Kidney (tissue), 14 donors: ENCODE measurements around the gene CYP19A1. TPM values are rescaled to one million over a fixed set of nuclear protein-coding genes. Genes with fewer than 3 reads are reported as not detected.

Experiments used
- DNase-seq, 5 donors: peaks; one replicate each; pipeline ENCODE4 v3.0.0-alpha.2; 2013 to 2020
- FAIRE-seq: peaks from 2 replicates; lab custom pipeline; 2012; peaks lifted over from hg19 to GRCh38; lab: Jason Lieb, UNC
- H3K27ac ChIP-seq, 2 donors: one replicate each; pipeline ENCODE4 v1.7.0; 2013; ENCODE audit warnings: low read depth in 2 of 2, low read length in 2 of 2, inconsistent platforms in 1 of 2
- H3K27me3 ChIP-seq: one replicate; pipeline ENCODE4 v1.7.1; 2013; ENCODE audit warnings: low read length, inconsistent platforms; ENCODE audit not compliant: control insufficient read depth, insufficient read depth
- H3K36me3 ChIP-seq, 3 donors: one replicate each; pipeline versions ENCODE4 v1.7.0 to v1.7.1; 2013; ENCODE audit warnings: low read length in 3 of 3, control low read depth in 1 of 3, inconsistent platforms in 1 of 3; ENCODE audit not compliant: insufficient read depth in 3 of 3, control insufficient read depth in 2 of 3
- H3K4me1 ChIP-seq, 3 donors: one replicate each; pipeline versions ENCODE4 v1.7.0 to v1.7.1; 2013; ENCODE audit warnings: low read length in 3 of 3, inconsistent platforms in 1 of 3, low read depth in 1 of 3; ENCODE audit not compliant: control insufficient read depth in 2 of 3, insufficient read depth in 2 of 3
- H3K4me3 ChIP-seq, 3 donors: one replicate each; pipeline versions ENCODE4 v1.7.0 to v1.8.1; 2013; ENCODE audit warnings: low read length in 3 of 3, control low read depth in 1 of 3, inconsistent platforms in 1 of 3
- H3K9ac ChIP-seq, 3 donors: one replicate each; pipeline versions ENCODE4 v1.7.0 to v1.7.1; 2013; ENCODE audit warnings: low read length in 3 of 3, control low read depth in 1 of 3, inconsistent platforms in 1 of 3
- H3K9me3 ChIP-seq, 3 donors: one replicate each; pipeline versions ENCODE4 v1.7.0 to v1.7.1; 2013; ENCODE audit warnings: low read length in 3 of 3, control low read depth in 1 of 3, inconsistent platforms in 1 of 3; ENCODE audit not compliant: control insufficient read depth in 2 of 3, insufficient read depth in 1 of 3
- intact Hi-C: fragments of 100-400 bp; cut with DNase I; formaldehyde crosslinking; loops from one replicate; pipeline ENCODE4 v1.11.1; 2022
- polyA plus RNA-seq: library from polyadenylated mRNA; stranded (reverse); fragments of 350-450 nt; fragmentation: Illumina TruSeq; extraction: RNeasy Lipid Tissue Mini Kit (QIAGEN cat#74804); gene quantifications from one replicate; pipeline ENCODE4 v1.2.3, GENCODE V29; 2014; ENCODE audit warnings: low read depth, low replicate concordance; ENCODE audit not compliant: insufficient read depth
- total RNA-seq: library from RNA; stranded (reverse); fragmentation: NEBNext Ultra II Directional; extraction: Animal tissue kit (Norgen Biotek cat#: 25700); gene quantifications from one replicate; pipeline ENCODE4 v1.2.1, GENCODE V29; 2021
- TF ChIP-seq, protein P1 (sequence below): IDR thresholded peaks from 3 replicates; pipeline ENCODE4 v1.5.1; 2012; ENCODE audit warnings: mild to moderate bottlenecking, moderate library complexity, borderline replicate concordance; ENCODE audit not compliant: insufficient read depth; ENCODE audit errors: extremely low read depth
- donor health status: control.
- donor health status: control.
- donor health status: control.
- donor health status: control.
- donor health status: control.
- donor health status: DM: yes; HTN: yes; CAD: no.
- donor health status: Normal renal cell carcinoma (clear cell type).

CYP19A1 gene
- total and polyA plus RNA-seq, 2 donors from 2014 or later: 0.50 TPM; not detected in 1

DNA sequence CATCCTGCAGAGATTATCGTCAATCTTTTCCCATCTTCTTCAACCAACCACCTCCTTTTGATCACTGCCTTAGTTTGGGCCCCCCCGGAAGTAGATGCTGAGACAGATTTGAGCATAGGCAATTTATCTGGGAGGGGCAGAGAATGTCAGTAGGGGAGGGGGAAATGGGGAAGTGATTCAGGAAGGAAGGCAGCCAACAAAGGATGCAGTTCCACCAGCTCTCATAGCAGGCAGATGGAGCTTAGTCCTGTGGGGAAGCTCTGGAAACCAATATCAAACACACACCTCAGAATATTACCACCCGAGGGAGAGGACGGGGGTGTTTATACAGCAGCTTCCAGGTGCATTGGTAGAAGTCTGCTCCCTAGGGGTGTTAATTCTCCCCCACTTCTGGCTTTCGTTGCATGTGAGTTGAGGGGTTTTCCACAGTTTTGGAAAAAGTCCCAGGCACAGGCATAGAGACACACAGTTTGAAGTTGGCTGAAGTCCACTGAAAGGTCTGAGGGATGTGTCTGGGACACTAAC, 152.2 kb downstream of the CYP19A1 start:
- intact Hi-C loops: no loop called here
- no peaks in the 10 kb centered on the region for H3K27me3 ChIP-seq
- no peaks in the 10 kb centered on the region for H3K9me3 ChIP-seq
- H3K4me3 ChIP-seq: no peak overlapping the region
- H3K36me3 ChIP-seq: no peaks in the 10 kb centered on the region
- no peak for DNase-seq
- H3K27ac ChIP-seq: no peak overlapping the region
- H3K9ac ChIP-seq: no peak overlapping the region
- no peak for FAIRE-seq
- no peaks in the 10 kb centered on the region for H3K4me1 ChIP-seq
- TF ChIP-seq, protein P1, sequence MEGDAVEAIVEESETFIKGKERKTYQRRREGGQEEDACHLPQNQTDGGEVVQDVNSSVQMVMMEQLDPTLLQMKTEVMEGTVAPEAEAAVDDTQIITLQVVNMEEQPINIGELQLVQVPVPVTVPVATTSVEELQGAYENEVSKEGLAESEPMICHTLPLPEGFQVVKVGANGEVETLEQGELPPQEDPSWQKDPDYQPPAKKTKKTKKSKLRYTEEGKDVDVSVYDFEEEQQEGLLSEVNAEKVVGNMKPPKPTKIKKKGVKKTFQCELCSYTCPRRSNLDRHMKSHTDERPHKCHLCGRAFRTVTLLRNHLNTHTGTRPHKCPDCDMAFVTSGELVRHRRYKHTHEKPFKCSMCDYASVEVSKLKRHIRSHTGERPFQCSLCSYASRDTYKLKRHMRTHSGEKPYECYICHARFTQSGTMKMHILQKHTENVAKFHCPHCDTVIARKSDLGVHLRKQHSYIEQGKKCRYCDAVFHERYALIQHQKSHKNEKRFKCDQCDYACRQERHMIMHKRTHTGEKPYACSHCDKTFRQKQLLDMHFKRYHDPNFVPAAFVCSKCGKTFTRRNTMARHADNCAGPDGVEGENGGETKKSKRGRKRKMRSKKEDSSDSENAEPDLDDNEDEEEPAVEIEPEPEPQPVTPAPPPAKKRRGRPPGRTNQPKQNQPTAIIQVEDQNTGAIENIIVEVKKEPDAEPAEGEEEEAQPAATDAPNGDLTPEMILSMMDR: no peak

DNA sequence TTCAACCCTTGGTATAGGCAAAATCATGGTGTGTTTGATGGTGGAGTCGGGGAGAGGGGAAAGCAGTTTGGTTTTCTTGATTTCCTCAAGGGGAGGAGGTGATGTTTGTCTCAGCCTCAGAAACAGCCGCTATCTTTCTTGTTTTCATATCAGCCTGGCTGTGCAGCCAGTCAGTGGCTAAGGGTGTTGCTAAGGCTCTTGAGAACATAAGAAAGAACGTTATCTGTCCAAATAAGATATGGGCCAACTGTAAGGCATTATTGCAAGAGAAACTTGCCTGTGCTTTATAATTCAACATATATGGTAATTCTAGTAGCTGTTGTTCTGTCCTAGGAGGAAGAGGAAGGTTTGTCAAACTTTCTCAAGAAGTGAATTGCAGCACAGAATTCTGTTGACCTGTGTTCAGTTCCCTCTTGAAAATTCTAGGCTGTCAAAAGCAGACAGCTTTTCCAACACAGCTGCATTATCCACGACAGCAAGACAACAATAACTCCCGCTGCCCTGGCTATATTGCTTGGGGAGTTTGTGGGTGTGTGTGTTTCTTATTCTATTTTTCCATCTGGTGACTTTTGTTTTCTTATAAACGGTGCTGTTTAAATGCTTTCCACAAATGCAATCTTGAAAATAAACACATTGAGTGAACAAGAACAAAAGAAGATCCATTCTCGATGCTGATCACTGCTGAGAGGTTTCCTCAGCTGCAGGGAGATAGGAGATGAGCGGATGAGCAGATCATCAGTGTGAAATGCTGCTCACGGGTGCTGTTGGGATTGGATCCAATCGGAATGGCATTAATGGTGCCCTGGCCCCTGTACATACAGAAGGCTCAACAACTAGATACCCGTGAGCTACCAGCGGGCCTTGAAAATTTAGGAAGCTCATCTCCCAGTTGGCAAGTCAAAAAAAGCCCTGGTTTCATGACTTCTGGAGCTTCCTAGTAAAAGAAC, 152.9 kb downstream of the CYP19A1 start:
- H3K27me3 ChIP-seq: no peaks in the 10 kb centered on the region
- FAIRE-seq: no peak
- no peaks in the 10 kb centered on the region for H3K4me1 ChIP-seq
- no peaks in the 10 kb centered on the region for H3K36me3 ChIP-seq
- DNase-seq: no peak
- no peaks in the 10 kb centered on the region for H3K9me3 ChIP-seq
- H3K27ac ChIP-seq: no peak overlapping the region
- no peak overlapping the region for H3K4me3 ChIP-seq
- intact Hi-C loops: no loop called here
- no peak overlapping the region for H3K9ac ChIP-seq
- TF ChIP-seq, protein P1: no peak

DNA sequence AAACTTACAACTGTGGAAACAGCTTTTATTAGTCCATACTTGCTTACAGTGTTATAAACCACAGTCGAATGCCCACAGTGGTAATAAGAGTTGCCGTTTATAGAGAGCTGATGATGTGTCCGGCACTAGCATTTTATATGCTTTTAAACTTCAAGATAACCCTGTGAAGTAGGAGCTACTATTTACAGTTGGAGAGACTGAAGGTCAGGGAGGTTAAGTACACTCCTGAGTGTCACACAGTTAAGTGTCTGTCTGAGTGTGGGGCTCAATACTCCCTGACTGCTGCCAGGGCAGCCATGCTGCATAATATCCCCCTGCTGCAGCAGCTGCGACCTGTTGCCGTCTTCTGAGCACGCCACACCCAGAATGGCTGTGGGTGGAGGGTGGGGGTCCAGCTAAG, 153.8 kb downstream of the CYP19A1 start:
- Histone ChIP-seq H3K9ac (no peak overlapping the region), H3K27ac (no peak overlapping the region), H3K27me3 (no peaks in the 10 kb centered on the region), H3K4me1 (no peaks in the 10 kb centered on the region), H3K9me3 (no peaks in the 10 kb centered on the region), H3K4me3 (no peak overlapping the region), H3K36me3 (no peaks in the 10 kb centered on the region)
- DNase-seq: peak in 2 of 5 donors; percentile 37 to 48
- intact Hi-C loops: no loop called here
- FAIRE-seq: no peak
- TF ChIP-seq, protein P1: no peak
